Measurements from ENCODE around the gene ANXA2. TPM values are rescaled to one million over a fixed set of nuclear protein-coding genes. Genes with fewer than 3 reads are reported as not detected.

Gene ANXA2
- total RNA-seq, 2 experiments from 2014 or later = 382 to 422 TPM

- DNase-seq = peak; percentile 38
- CTCF ChIA-PET = no interaction called here
- Mint-ChIP-seq H3K4me1 (peaks cover 79% of the 10 kb centered on the region), H3K36me3 (peaks cover 54% of the 10 kb centered on the region), H3K4me3 (no peak overlapping the region), H3K27me3 (no peaks in the 10 kb centered on the region), H3K9me3 (ENCODE audit: low read depth) (no peaks in the 10 kb centered on the region), H3K27ac (no peak overlapping the region)
- no peak for ATAC-seq
Measured at GRCh38 chr15:60390871-60391501, 6.8 kb downstream of the ANXA2 start.

GRCh38 chr15:60390231-60390630 is 7.6 kb downstream of the ANXA2 start:
- peaks cover 52% of the 10 kb centered on the region for H3K36me3 Mint-ChIP-seq
- H3K4me1 Mint-ChIP-seq = peaks cover 77% of the 10 kb centered on the region
- DNase-seq (peak; percentile 11), ATAC-seq (no peak)
- H3K4me3 Mint-ChIP-seq = no peak overlapping the region
- H3K27ac Mint-ChIP-seq = no peak overlapping the region
- CTCF ChIA-PET = no interaction called here
- no peaks in the 10 kb centered on the region for H3K9me3 Mint-ChIP-seq (ENCODE audit: low read depth)
- no peaks in the 10 kb centered on the region for H3K27me3 Mint-ChIP-seq

GRCh38 chr15:60389261-60390077 is 8.3 kb downstream of the ANXA2 start:
- CTCF ChIA-PET = no interaction called here
- no peaks in the 10 kb centered on the region for H3K9me3 Mint-ChIP-seq (ENCODE audit: low read depth)
- peak overlapping the region; percentile 75 for H3K27ac Mint-ChIP-seq
- H3K4me3 Mint-ChIP-seq = peak overlapping the region; percentile 40
- ATAC-seq (peak; percentile 81), DNase-seq (peak; percentile 55)
- peaks cover 45% of the 10 kb centered on the region for H3K36me3 Mint-ChIP-seq
- peaks cover 70% of the 10 kb centered on the region for H3K4me1 Mint-ChIP-seq
- H3K27me3 Mint-ChIP-seq = no peaks in the 10 kb centered on the region

GRCh38 chr15:60387321-60387720 is 10.5 kb downstream of the ANXA2 start:
- Mint-ChIP-seq H3K4me1 (peaks cover 65% of the 10 kb centered on the region), H3K9me3 (ENCODE audit: low read depth) (no peaks in the 10 kb centered on the region), H3K27me3 (no peaks in the 10 kb centered on the region), H3K4me3 (no peak overlapping the region), H3K36me3 (peaks cover 39% of the 10 kb centered on the region), H3K27ac (no peak overlapping the region)
- ATAC-seq (no peak), DNase-seq (no peak)
- CTCF ChIA-PET = interaction anchor here (1.7 kb wide), 1 partner anchor 28 kb away, joined by 5 read pairs; no protein-coding TSS in a partner anchor

GRCh38 chr15:60386615-60387014 is 11.2 kb downstream of the ANXA2 start:
- CTCF ChIA-PET = interaction anchor here (1.7 kb wide), 1 partner anchor 27 kb away, joined by 5 read pairs; no protein-coding TSS in a partner anchor
- no peaks in the 10 kb centered on the region for H3K27me3 Mint-ChIP-seq
- no peak for DNase-seq
- no peak overlapping the region for H3K27ac Mint-ChIP-seq
- no peaks in the 10 kb centered on the region for H3K9me3 Mint-ChIP-seq (ENCODE audit: low read depth)
- H3K4me3 Mint-ChIP-seq = no peak overlapping the region
- peaks cover 61% of the 10 kb centered on the region for H3K4me1 Mint-ChIP-seq
- peaks cover 36% of the 10 kb centered on the region for H3K36me3 Mint-ChIP-seq
- ATAC-seq = no peak

- Mint-ChIP-seq H3K9me3 (ENCODE audit: low read depth) (no peaks in the 10 kb centered on the region), H3K27ac (no peak overlapping the region), H3K36me3 (peaks cover 39% of the 10 kb centered on the region), H3K27me3 (no peaks in the 10 kb centered on the region), H3K4me3 (no peak overlapping the region), H3K4me1 (peaks cover 55% of the 10 kb centered on the region)
- DNase-seq (no peak), ATAC-seq (no peak)
- CTCF ChIA-PET = interaction anchor here (1.7 kb wide), 1 partner anchor 27 kb away, joined by 5 read pairs; no protein-coding TSS in a partner anchor
Measured at GRCh38 chr15:60385620-60386552, 11.9 kb downstream of the ANXA2 start.

- DNase-seq (no peak), ATAC-seq (no peak)
- CTCF ChIA-PET = interaction anchor here (0.8 kb wide), 1 partner anchor 24 kb away, joined by 3 read pairs; no protein-coding TSS in a partner anchor
- H3K27me3 Mint-ChIP-seq = no peaks in the 10 kb centered on the region
- H3K4me1 Mint-ChIP-seq = peaks cover 43% of the 10 kb centered on the region
- H3K27ac Mint-ChIP-seq = no peak overlapping the region
- H3K36me3 Mint-ChIP-seq = peaks cover 46% of the 10 kb centered on the region
- no peak overlapping the region for H3K4me3 Mint-ChIP-seq
- H3K9me3 Mint-ChIP-seq (ENCODE audit: low read depth) = no peaks in the 10 kb centered on the region
Measured at GRCh38 chr15:60384526-60385126, 13.2 kb downstream of the ANXA2 start.

- Mint-ChIP-seq H3K27me3 (no peaks in the 10 kb centered on the region), H3K4me1 (peaks cover 38% of the 10 kb centered on the region), H3K4me3 (no peak overlapping the region), H3K36me3 (peaks cover 48% of the 10 kb centered on the region), H3K27ac (no peak overlapping the region), H3K9me3 (ENCODE audit: low read depth) (no peaks in the 10 kb centered on the region)
- ATAC-seq (no peak), DNase-seq (no peak)
- CTCF ChIA-PET = no interaction called here
Measured at GRCh38 chr15:60384053-60384452, 13.7 kb downstream of the ANXA2 start.

GRCh38 chr15:60382773-60383674 is 14.8 kb downstream of the ANXA2 start:
- H3K9me3 Mint-ChIP-seq (ENCODE audit: low read depth) = no peaks in the 10 kb centered on the region
- ATAC-seq (no peak), DNase-seq (no peak)
- CTCF ChIA-PET = interaction anchor here (1.5 kb wide), 1 partner anchor 61 kb away, joined by 3 read pairs; no protein-coding TSS in a partner anchor
- no peak overlapping the region for H3K4me3 Mint-ChIP-seq
- H3K36me3 Mint-ChIP-seq = peaks cover 49% of the 10 kb centered on the region
- no peaks in the 10 kb centered on the region for H3K27me3 Mint-ChIP-seq
- H3K27ac Mint-ChIP-seq = peak overlapping the region; percentile 25
- H3K4me1 Mint-ChIP-seq = peaks cover 32% of the 10 kb centered on the region

GRCh38 chr15:60381148-60381788 is 16.5 kb downstream of the ANXA2 start:
- CTCF ChIA-PET = interaction anchor here (0.6 to 1.5 kb wide), 2 partner anchors 30 to 63 kb away, joined by 3 to 4 read pairs; no protein-coding TSS in a partner anchor
- Mint-ChIP-seq H3K9me3 (ENCODE audit: low read depth) (no peaks in the 10 kb centered on the region), H3K36me3 (peaks cover 42% of the 10 kb centered on the region), H3K27me3 (no peaks in the 10 kb centered on the region), H3K27ac (peak overlapping the region; percentile 40), H3K4me1 (peaks cover 22% of the 10 kb centered on the region), H3K4me3 (no peak overlapping the region)
- ATAC-seq (no peak), DNase-seq (no peak)

GRCh38 chr15:60379525-60380274 is 18.1 kb downstream of the ANXA2 start:
- no peaks in the 10 kb centered on the region for H3K9me3 Mint-ChIP-seq (ENCODE audit: low read depth)
- DNase-seq = peak; percentile 11
- peaks cover 37% of the 10 kb centered on the region for H3K36me3 Mint-ChIP-seq
- no peaks in the 10 kb centered on the region for H3K27me3 Mint-ChIP-seq
- peaks cover 18% of the 10 kb centered on the region for H3K4me1 Mint-ChIP-seq
- H3K4me3 Mint-ChIP-seq = no peak overlapping the region
- no peak for ATAC-seq
- no peak overlapping the region for H3K27ac Mint-ChIP-seq
- CTCF ChIA-PET = no interaction called here
